ENCODE data around the gene SECISBP2. TPM values are rescaled to one million over a fixed set of nuclear protein-coding genes. Genes with fewer than 3 reads are reported as not detected.

SECISBP2 gene
- total and polyA plus RNA-seq, 2 of the 13 experiments (the other 11 are each of a cell fraction or from before 2014, with no cell fraction given): 32.4 to 38.0 TPM

DNA sequence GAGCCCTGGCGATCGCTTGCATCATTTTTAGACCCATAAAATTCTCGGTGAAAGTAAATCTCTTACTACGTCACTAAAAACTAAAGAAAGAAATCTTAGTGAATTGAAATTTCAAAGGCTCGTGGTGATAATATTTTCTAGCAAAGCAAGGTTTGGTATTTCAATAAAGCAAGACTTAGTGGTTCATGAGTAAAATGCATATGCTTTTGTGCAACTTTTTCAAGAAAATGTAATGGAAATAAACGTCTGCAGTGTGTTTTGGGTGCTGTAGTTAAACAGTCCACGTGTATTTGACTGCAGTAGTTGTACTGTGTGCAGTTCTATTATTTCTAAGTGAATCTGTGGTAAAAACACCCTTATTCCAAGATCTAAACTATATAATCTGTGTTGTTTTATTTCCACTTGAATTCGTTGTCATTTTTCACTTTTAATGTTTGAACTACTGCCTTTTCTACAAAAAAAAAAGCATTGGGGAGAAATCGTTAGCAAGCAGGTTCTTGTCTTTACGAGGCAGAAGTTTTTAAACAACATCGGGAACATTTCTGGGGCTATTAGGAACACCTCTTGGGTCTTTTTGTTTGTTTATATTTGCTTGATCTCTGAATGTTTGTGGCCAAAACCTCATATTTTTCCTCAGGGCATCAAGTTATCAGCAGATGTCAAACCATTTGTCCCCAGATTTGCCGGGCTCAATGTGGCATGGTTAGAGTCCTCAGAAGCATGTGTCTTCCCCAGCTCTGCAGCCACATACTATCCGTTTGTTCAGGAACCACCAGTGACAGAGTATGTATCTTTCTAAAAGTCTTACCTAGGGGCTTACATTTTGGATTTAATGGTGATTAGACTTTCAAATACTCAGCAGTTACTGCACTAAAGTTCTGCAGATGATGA lies 960 bp downstream of the SECISBP2 start (continued):
- TF ChIP-seq, protein P1, sequence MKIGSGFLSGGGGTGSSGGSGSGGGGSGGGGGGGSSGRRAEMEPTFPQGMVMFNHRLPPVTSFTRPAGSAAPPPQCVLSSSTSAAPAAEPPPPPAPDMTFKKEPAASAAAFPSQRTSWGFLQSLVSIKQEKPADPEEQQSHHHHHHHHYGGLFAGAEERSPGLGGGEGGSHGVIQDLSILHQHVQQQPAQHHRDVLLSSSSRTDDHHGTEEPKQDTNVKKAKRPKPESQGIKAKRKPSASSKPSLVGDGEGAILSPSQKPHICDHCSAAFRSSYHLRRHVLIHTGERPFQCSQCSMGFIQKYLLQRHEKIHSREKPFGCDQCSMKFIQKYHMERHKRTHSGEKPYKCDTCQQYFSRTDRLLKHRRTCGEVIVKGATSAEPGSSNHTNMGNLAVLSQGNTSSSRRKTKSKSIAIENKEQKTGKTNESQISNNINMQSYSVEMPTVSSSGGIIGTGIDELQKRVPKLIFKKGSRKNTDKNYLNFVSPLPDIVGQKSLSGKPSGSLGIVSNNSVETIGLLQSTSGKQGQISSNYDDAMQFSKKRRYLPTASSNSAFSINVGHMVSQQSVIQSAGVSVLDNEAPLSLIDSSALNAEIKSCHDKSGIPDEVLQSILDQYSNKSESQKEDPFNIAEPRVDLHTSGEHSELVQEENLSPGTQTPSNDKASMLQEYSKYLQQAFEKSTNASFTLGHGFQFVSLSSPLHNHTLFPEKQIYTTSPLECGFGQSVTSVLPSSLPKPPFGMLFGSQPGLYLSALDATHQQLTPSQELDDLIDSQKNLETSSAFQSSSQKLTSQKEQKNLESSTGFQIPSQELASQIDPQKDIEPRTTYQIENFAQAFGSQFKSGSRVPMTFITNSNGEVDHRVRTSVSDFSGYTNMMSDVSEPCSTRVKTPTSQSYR (CRISPR knock-in tag; IDR thresholded peaks at IDR 0.05; ENCODE audit: borderline replicate concordance): no peak
- TF ChIP-seq ZNF326 (CRISPR knock-in tag; IDR thresholded peaks at IDR 0.05; ENCODE audit: borderline replicate concordance): no peak
- TF ChIP-seq STAT6 (CRISPR knock-in tag; IDR thresholded peaks at IDR 0.05; ENCODE audit: borderline replicate concordance): no peak

DNA sequence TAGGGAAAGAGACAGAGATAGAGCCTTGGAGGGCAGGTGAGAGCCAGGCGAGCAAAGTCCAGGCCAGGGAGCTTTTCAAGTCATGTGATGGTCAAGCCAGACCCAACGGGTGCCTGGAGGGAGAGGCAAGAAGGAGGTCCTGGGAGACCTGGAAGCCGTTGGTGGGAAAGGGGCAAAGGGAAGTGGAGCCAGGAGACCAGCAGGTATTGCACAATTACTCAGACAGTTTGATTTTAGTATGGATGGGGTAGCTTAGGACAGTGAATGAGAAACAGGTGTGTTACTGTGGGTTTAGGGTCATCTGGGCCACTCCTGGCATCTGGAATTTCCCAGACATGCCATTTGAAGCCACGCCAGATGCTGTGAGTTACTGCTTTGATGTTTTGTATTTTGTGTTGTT lies 5.1 kb downstream of the SECISBP2 start:
- ChIA-PET CTCF (ENCODE audit: low intra/inter-chr PET ratio, low total read pairs) (no interaction called here), POLR2A (interaction anchor here (1.2 kb wide), 1 partner anchor 34 kb away, joined by 3 read pairs; no protein-coding TSS in a partner anchor)
- FAIRE-seq (no peak), ATAC-seq (no peak), DNase-seq (ENCODE audit: low spot score) (no peak)
- WGBS (ENCODE audit: low lambda C conversion rate): 58% methylated on average over 4 of the region's 4 CpGs
- BruUV-seq (replicated peaks): no TSS peak
- intact Hi-C loops (cut with micrococcal nuclease; ENCODE audit: unreplicated experiment): no loop called here
- peaks cover 1 to 18% of the 10 kb centered on the region in 2 experiments; a peak in 4 of 5 replicates for H3K36me3 ChIP-seq (replicated peaks in 1 of 2; ENCODE audit: control insufficient read depth in 1 of 2, insufficient read depth in 2 of 2, low read length in 2 of 2)
- no peaks in the 10 kb centered on the region for H3K9me3 ChIP-seq (ENCODE audit: low read length)
- H3K4me2 ChIP-seq (ENCODE audit: low read depth, low read length): peak overlapping the region; percentile 25; the same call in 1 of the 2 replicates
- no peak overlapping the region for H3K9ac ChIP-seq (ENCODE audit: insufficient read depth, low read depth, low read length)
- peaks cover 51% of the 10 kb centered on the region for H3K79me2 ChIP-seq (ENCODE audit: insufficient read depth, low read length)
- no peaks in the 10 kb centered on the region for H4K20me1 ChIP-seq (ENCODE audit: insufficient read depth, low read length)
- no peak overlapping the region for H3K4me3 ChIP-seq (replicated peaks in 1 of 3; ENCODE audit: insufficient read depth in 1 of 3, low read depth in 2 of 3, low read length in 3 of 3)
- in situ Hi-C loops (cut with HindIII; ENCODE audit: extremely low pct_ligation_motif_present, low pct_unique_long_range_greater_than_20kb): no loop called here
- H3K4me1 ChIP-seq (ENCODE audit: insufficient read depth, low read length): peaks cover 43% of the 10 kb centered on the region
- no peak overlapping the region for H3K27ac ChIP-seq (ENCODE audit: extremely low read length, insufficient read depth, low read length)
- H3K27me3 ChIP-seq (ENCODE audit: control insufficient read depth in 1 of 2, insufficient read depth in 2 of 2, low read length in 2 of 2): no peaks in the 10 kb centered on the region
- no peak overlapping the region for H2AFZ ChIP-seq (ENCODE audit: low read length)
- TF ChIP-seq HNF4A (CRISPR knock-in tag; IDR thresholded peaks at IDR 0.05): peak; percentile 50; the same call in 1 of the 2 replicates
- no peak for TF ChIP-seq HDAC2 (CRISPR knock-in tag; IDR thresholded peaks at IDR 0.05)
- no peak for TF ChIP-seq STAG1 (CRISPR knock-in tag; IDR thresholded peaks at IDR 0.05)
- TF ChIP-seq CEBPG (CRISPR knock-in tag; IDR thresholded peaks at IDR 0.05): peak; percentile 52
- TF ChIP-seq, protein P2, sequence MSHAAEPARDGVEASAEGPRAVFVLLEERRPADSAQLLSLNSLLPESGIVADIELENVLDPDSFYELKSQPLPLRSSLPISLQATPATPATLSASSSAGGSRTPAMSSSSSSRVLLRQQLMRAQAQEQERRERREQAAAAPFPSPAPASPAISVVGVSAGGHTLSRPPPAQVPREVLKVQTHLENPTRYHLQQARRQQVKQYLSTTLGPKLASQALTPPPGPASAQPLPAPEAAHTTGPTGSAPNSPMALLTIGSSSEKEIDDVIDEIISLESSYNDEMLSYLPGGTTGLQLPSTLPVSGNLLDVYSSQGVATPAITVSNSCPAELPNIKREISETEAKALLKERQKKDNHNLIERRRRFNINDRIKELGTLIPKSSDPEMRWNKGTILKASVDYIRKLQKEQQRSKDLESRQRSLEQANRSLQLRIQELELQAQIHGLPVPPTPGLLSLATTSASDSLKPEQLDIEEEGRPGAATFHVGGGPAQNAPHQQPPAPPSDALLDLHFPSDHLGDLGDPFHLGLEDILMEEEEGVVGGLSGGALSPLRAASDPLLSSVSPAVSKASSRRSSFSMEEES (CRISPR knock-in tag; IDR thresholded peaks at IDR 0.05): 0 out of 2 replicates have a peak, but pooled peaks have one; percentile 41
- TF ChIP-seq CEBPB (IDR thresholded peaks at IDR 0.05; ENCODE audit: borderline replicate concordance, low read depth, low read length): peak; percentile 88
- no peak for TF ChIP-seq SIX4 (CRISPR knock-in tag; IDR thresholded peaks at IDR 0.05)
